NK-92 (cell line): ENCODE data around the gene VPS33B.
"Not testable (repeated sequence)": the region's sequence is repeated elsewhere in the genome, so short reads cannot be mapped to it uniquely, and the experiment has no call there.

Source experiments
- DNase-seq: peaks from one replicate; lab custom pipeline; 2025; ENCODE audit not compliant: unreplicated experiment; lab: John Stamatoyannopoulos, UW

Gene VPS33B

GRCh38 chr15:91022075-91022831, at the start of gene VPS33B:
Gene VPS33B (minus strand): TSS chr15:91022594. CDS start chr15:91022249, 345 bp downstream.
- DNase-seq, result no peak

- DNase-seq, result no peak
These were observed 49.8 kb upstream of the VPS33B start for GRCh38 chr15:91072161-91072560.

- DNase-seq, result no peak
These were observed 48.5 kb upstream of the VPS33B start for GRCh38 chr15:91070872-91071271.

- no peak for DNase-seq
These were observed 46.6 kb upstream of the VPS33B start for GRCh38 chr15:91068966-91069365.

- no peak for DNase-seq
These were observed 46.0 kb upstream of the VPS33B start for GRCh38 chr15:91068436-91068835.

- no peak for DNase-seq
These were observed 44.6 kb upstream of the VPS33B start for GRCh38 chr15:91067036-91067435.

GRCh38 chr15:91065505-91065904, 43.1 kb upstream of the VPS33B start:
- no peak for DNase-seq

GRCh38 chr15:91061997-91062396, 39.6 kb upstream of the VPS33B start:
- no peak for DNase-seq

- DNase-seq, result no peak
These were observed 38.8 kb upstream of the VPS33B start for GRCh38 chr15:91061230-91061629.

GRCh38 chr15:91055548-91056331, 33.3 kb upstream of the VPS33B start:
- DNase-seq, result no peak

- no peak for DNase-seq
These were observed 32.4 kb upstream of the VPS33B start for GRCh38 chr15:91054816-91055215.

- DNase-seq, result no peak
These were observed 28.9 kb upstream of the VPS33B start for GRCh38 chr15:91051248-91051647.

GRCh38 chr15:91050128-91050455, 27.7 kb upstream of the VPS33B start:
- no peak for DNase-seq

GRCh38 chr15:91049378-91050127, 27.2 kb upstream of the VPS33B start:
- DNase-seq, result no peak

GRCh38 chr15:91047545-91048199, 25.3 kb upstream of the VPS33B start:
- DNase-seq, result no peak

- DNase-seq, result not testable (repeated sequence)
These were observed 23.7 kb upstream of the VPS33B start for GRCh38 chr15:91046056-91046455.

GRCh38 chr15:91045065-91045464, 22.7 kb upstream of the VPS33B start:
- no peak for DNase-seq

- DNase-seq, result no peak
These were observed 20.9 kb upstream of the VPS33B start for GRCh38 chr15:91043202-91043874.

GRCh38 chr15:91040856-91041255, 18.5 kb upstream of the VPS33B start:
- no peak for DNase-seq

- DNase-seq, result no peak
These were observed 17.6 kb upstream of the VPS33B start for GRCh38 chr15:91039996-91040395.
